Cardiac fibroblast (primary cell): Measurements from ENCODE around the gene CNDP1.
"Not testable (repeated sequence)": the region's sequence is repeated elsewhere in the genome, so short reads cannot be mapped to it uniquely, and the experiment has no call there.

ENCODE experiments used
- DNase-seq, 2 donors: peaks; one replicate each; pipeline versions ENCODE4 v3.0.0 to v3.0.0-alpha.2; 2010; ENCODE audit warnings: low read depth in 2 of 2
- H3K4me3 ChIP-seq, 2 donors: replicated peaks in 1 of 2; 1 replicate in 1 of 2; 2 replicates in 1 of 2; pipeline ENCODE4 v1.5.1; 2011; ENCODE audit warnings: low read depth in 2 of 2, low read length in 2 of 2, mild to moderate bottlenecking in 2 of 2, moderate library complexity in 1 of 2
- CTCF ChIP-seq: IDR thresholded peaks from one replicate; pipeline ENCODE4 v1.5.1; 2011; ENCODE audit warnings: low read depth, mild to moderate bottlenecking, low read length, inconsistent platforms

CNDP1 gene

GRCh38 chr18:74519320-74520095, 14.8 kb upstream of the CNDP1 start:
- TF ChIP-seq CTCF = no peak

GRCh38 chr18:74520096-74520833, 14.0 kb upstream of the CNDP1 start:
- no peak for DNase-seq
- TF ChIP-seq CTCF = no peak
- H3K4me3 ChIP-seq = no peak overlapping the region

More at GRCh38 chr18:74519320-74520095, 14.8 kb upstream of the CNDP1 start:
- no peak for DNase-seq
- H3K4me3 ChIP-seq = no peak overlapping the region

DNA sequence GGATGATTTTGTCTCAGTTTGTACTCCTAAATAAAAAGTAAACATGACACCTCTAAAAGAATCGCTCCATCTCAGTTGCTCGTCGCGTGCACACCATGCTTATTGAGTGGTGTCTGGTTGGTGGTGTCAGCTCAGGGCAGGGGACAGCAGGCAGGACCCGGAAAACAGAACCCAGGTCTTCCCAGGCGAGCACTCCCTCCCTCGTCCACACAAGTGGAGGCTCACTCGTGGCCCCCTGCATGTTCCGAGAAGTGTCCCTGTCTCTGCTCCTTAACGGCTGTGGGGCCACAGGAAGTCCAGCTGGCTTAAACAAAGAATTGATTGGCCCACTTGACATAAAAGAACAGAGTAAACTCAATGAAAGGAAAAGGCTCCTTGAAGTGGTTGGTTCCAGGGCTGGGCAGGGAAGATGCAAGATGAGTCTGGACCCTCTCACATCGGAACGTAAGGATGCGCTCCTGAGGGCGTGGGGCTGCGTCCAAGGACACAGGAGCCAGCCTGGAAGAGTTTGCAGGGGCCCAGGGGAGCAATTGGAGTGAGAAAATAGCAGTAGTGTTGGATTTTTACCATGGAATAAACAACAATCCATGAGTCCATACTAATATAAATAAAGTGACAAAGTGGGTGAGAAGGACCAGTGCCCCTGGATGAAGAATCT, 13.1 kb upstream of the CNDP1 start:
- H3K4me3 ChIP-seq = no peak overlapping the region
- no peak for DNase-seq
- no peak for TF ChIP-seq CTCF

- H3K4me3 ChIP-seq = no peak overlapping the region
- DNase-seq = no peak
- TF ChIP-seq CTCF = no peak
Measured at GRCh38 chr18:74522635-74523548, 11.4 kb upstream of the CNDP1 start.

DNA sequence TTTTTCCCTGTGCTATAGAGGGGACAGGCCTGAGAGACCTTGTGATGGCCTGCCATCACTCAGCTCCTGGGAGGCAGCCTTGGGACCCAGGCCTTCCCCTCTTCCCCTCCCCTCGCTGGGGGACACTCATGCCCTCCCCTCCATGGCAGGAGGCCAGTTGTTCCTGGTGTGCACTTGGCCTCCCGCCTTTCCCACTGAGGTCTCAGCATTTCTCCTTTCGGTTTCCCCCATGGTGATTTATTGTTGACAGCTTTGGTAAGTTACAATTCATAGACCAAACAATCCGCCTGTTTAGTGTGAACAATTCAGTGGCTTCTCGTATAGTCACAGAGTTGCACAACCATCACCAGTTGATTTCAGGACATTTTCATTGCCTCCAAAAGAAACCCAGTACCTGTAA, 10.2 kb upstream of the CNDP1 start:
- TF ChIP-seq CTCF = no peak
- no peak overlapping the region for H3K4me3 ChIP-seq
- DNase-seq = no peak

DNA sequence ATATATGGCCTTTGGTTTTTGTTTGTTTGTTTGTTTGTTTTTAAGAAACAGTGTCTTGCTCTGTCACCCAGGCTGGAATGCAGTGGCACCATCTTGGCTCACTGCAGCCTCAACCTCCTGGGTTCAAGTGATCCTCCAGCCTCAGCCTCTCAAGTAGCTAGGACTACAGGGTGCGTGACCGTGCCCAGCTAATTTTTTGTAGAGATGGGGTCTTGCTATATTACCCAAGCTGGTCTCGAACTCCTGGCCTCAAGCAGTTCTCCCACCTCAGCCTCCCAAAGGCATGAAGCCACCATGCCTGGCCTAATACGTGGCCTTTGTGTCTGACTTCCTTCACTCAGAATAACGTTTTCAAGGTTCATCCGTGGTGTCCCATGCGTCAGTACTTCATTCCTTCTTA, 9.4 kb upstream of the CNDP1 start:
- not testable (repeated sequence) for H3K4me3 ChIP-seq, DNase-seq
